Caki2 (cell line): Measurements from ENCODE around the gene GAGE12E. TPM values are rescaled to one million over a fixed set of nuclear protein-coding genes. Genes with fewer than 3 reads are reported as not detected.
"Not testable (repeated sequence)": the region's sequence is repeated elsewhere in the genome, so short reads cannot be mapped to it uniquely, and the experiment has no call there.

Experiments used
- DNase-seq: peaks from one replicate; pipeline ENCODE4 v3.0.0-alpha.2; 2015; ENCODE audit warnings: low read depth
- in situ Hi-C: cut with HindIII; loops from 2 replicates; pipeline ENCODE4 v1.10.0; 2016; ENCODE audit warnings: low sequenced_read_pairs, low pct_unique_long_range_greater_than_20kb, mixed read lengths
- total RNA-seq: library from RNA; depleted of rRNA; stranded (reverse); fragments of >200 nt; shearing (Covaris generic); gene quantifications from 2 replicates; pipeline ENCODE4 v1.2.3, GENCODE V29; 2014; ENCODE audit warnings: low replicate concordance; rRNA removed

The GAGE12E gene, protein sequence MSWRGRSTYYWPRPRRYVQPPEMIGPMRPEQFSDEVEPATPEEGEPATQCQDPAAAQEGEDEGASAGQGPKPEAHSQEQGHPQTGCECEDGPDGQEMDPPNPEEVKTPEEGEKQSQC
- not detected in 2 replicates for total RNA-seq

GRCh38 chrX:49550989-49551388 is at the start of gene GAGE12E:
Gene GAGE12E, plus strand, starts transcription at chrX:49551289. Its CDS starts 1,155 bp downstream, at chrX:49552444.
- in situ Hi-C loops, DNase-seq: not testable (repeated sequence)

GRCh38 chrX:49531877-49532276 is 19.2 kb upstream of the GAGE12E start, which contains the start of gene GAGE12C:
Gene GAGE12C, plus strand, starts transcription at chrX:49532177. Its CDS starts 1,155 bp downstream, at chrX:49533332.
- in situ Hi-C loops, DNase-seq: not testable (repeated sequence)

GRCh38 chrX:49541433-49541832 is 9.7 kb upstream of the GAGE12E start, which contains the start of gene GAGE12D:
Gene GAGE12D, plus strand, starts transcription at chrX:49541733. Its CDS starts 1,155 bp downstream, at chrX:49542888.
- DNase-seq, in situ Hi-C loops: not testable (repeated sequence)

GRCh38 chrX:49560542-49560941 is 9.5 kb downstream of the GAGE12E start, which contains the start of gene GAGE12F:
Gene GAGE12F, plus strand, starts transcription at chrX:49560842. Its CDS starts 1,155 bp downstream, at chrX:49561997.
- DNase-seq, in situ Hi-C loops: not testable (repeated sequence)

GRCh38 chrX:49568728-49569127 is 17.6 kb downstream of the GAGE12E start:
- in situ Hi-C loops, DNase-seq: not testable (repeated sequence)

- in situ Hi-C loops, DNase-seq: not testable (repeated sequence)
Measured at GRCh38 chrX:49569152-49569551, 18.1 kb downstream of the GAGE12E start.

GRCh38 chrX:49570100-49570499 is 19.0 kb downstream of the GAGE12E start, which contains the start of gene GAGE12G:
Gene GAGE12G, plus strand, starts transcription at chrX:49570400. Its CDS starts 1,155 bp downstream, at chrX:49571555.
- DNase-seq, in situ Hi-C loops: not testable (repeated sequence)

DNA sequence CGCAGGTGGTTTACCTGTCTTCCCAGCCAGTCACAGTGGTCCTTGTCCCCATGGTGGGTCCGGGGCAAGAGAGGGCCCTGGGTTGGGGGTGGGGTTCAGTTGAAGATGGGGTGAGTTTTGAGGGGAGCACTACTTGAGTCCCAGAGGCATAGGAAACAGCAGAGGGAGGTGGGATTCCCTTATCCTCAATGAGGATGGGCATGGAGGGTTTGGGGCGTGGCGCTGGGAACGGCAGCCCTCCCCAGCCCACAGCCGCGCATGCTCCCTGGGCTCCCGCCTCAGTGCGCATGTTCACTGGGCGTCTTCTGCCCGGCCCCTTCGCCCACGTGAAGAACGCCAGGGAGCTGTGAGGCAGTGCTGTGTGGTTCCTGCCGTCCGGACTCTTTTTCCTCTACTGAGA is 28.6 kb downstream of the GAGE12E start, which contains the start of gene GAGE12H:
Gene GAGE12H, plus strand, starts transcription at position 301 of the 400 bp plus-strand sequence. CDS start 1,155 bp downstream, outside the sequence.
- in situ Hi-C loops, DNase-seq: not testable (repeated sequence)

DNA sequence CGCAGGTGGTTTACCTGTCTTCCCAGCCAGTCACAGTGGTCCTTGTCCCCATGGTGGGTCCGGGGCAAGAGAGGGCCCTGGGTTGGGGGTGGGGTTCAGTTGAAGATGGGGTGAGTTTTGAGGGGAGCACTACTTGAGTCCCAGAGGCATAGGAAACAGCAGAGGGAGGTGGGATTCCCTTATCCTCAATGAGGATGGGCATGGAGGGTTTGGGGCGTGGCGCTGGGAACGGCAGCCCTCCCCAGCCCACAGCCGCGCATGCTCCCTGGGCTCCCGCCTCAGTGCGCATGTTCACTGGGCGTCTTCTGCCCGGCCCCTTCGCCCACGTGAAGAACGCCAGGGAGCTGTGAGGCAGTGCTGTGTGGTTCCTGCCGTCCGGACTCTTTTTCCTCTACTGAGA is 38.1 kb downstream of the GAGE12E start, which contains the start of gene GAGE2A:
Gene GAGE2A, plus strand, starts transcription at position 301 of the 400 bp plus-strand sequence. CDS start 1,155 bp downstream, outside the sequence.
- in situ Hi-C loops, DNase-seq: not testable (repeated sequence)

GRCh38 chrX:49589769-49590478 is 38.8 kb downstream of the GAGE12E start:
- in situ Hi-C loops, DNase-seq: not testable (repeated sequence)

GRCh38 chrX:49590488-49590887 is 39.4 kb downstream of the GAGE12E start:
- in situ Hi-C loops, DNase-seq: not testable (repeated sequence)

DNA sequence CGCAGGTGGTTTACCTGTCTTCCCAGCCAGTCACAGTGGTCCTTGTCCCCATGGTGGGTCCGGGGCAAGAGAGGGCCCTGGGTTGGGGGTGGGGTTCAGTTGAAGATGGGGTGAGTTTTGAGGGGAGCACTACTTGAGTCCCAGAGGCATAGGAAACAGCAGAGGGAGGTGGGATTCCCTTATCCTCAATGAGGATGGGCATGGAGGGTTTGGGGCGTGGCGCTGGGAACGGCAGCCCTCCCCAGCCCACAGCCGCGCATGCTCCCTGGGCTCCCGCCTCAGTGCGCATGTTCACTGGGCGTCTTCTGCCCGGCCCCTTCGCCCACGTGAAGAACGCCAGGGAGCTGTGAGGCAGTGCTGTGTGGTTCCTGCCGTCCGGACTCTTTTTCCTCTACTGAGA is 47.6 kb downstream of the GAGE12E start, which contains the start of gene GAGE1:
Gene GAGE1, plus strand, starts transcription at position 301 of the 400 bp plus-strand sequence. CDS start 1,155 bp downstream, outside the sequence.
- in situ Hi-C loops, DNase-seq: not testable (repeated sequence)

Other genes starting within 250 kb of the GAGE12E start
- not detected in 2 replicates for gene GAGE10, start 247.6 kb upstream of the GAGE12E start, total RNA-seq
- not detected in 2 replicates for gene GAGE12J, start 229.3 kb upstream of the GAGE12E start, total RNA-seq
- gene GAGE13, start 219.7 kb upstream of the GAGE12E start, total RNA-seq, result not detected in 2 replicates
- not detected in 2 replicates for gene GAGE12C, start 19.1 kb upstream of the GAGE12E start, total RNA-seq
- not detected in 2 replicates for gene GAGE12D, start 9.6 kb upstream of the GAGE12E start, total RNA-seq
- gene GAGE12F, start 9.6 kb downstream of the GAGE12E start, total RNA-seq, result not detected in 2 replicates
- gene GAGE12G, start 19.1 kb downstream of the GAGE12E start, total RNA-seq, result not detected in 2 replicates
- not detected in 2 replicates for gene GAGE12H, start 28.7 kb downstream of the GAGE12E start, total RNA-seq
- not detected in 2 replicates for gene GAGE2A, start 38.2 kb downstream of the GAGE12E start, total RNA-seq
- gene GAGE1, start 47.7 kb downstream of the GAGE12E start, total RNA-seq, result not detected in 2 replicates
- not detected in 2 replicates for gene PAGE1, start 144.7 kb downstream of the GAGE12E start, total RNA-seq